Esophagus (tissue), 2 donors: ENCODE results near the gene ALKBH5. TPM values are rescaled to one million over a fixed set of nuclear protein-coding genes. Genes with fewer than 3 reads are reported as not detected.

Experiments
- H3K27ac ChIP-seq, 2 donors: one replicate each; pipeline ENCODE4 v1.5.1; 2013; ENCODE audit warnings: low read depth in 2 of 2, mild to moderate bottlenecking in 2 of 2, inconsistent platforms in 1 of 2, low read length in 1 of 2, moderate library complexity in 1 of 2
- H3K27me3 ChIP-seq, 2 donors: one replicate each; pipeline ENCODE4 v1.6.1; 2013; ENCODE audit warnings: low read length in 2 of 2, control low read depth in 1 of 2, mild to moderate bottlenecking in 1 of 2; ENCODE audit not compliant: insufficient read depth in 2 of 2, control insufficient read depth in 1 of 2
- H3K36me3 ChIP-seq, 2 donors: one replicate each; pipeline ENCODE4 v1.6.1; 2013; ENCODE audit warnings: low read length in 1 of 2; ENCODE audit not compliant: control insufficient read depth in 2 of 2, insufficient read depth in 2 of 2
- H3K4me1 ChIP-seq, 2 donors: one replicate each; pipeline ENCODE4 v1.6.1; 2013; ENCODE audit warnings: low read length in 1 of 2; ENCODE audit not compliant: control insufficient read depth in 2 of 2, insufficient read depth in 2 of 2
- H3K4me3 ChIP-seq, 2 donors: one replicate each; pipeline ENCODE4 v1.5.1; 2013; ENCODE audit warnings: low read length in 2 of 2, mild to moderate bottlenecking in 2 of 2, low read depth in 1 of 2, moderate library complexity in 1 of 2
- H3K9me3 ChIP-seq, 2 donors: one replicate each; pipeline ENCODE4 v1.6.1; 2013; ENCODE audit warnings: mild to moderate bottlenecking in 2 of 2, low read depth in 1 of 2, low read length in 1 of 2, moderate library complexity in 1 of 2; ENCODE audit not compliant: control insufficient read depth in 2 of 2, insufficient read depth in 1 of 2
- WGBS, 2 donors: extraction: QIAGEN DNeasy Blood & Tissue Kit; methylation state at CpG; one replicate each; pipeline ENCODE4 v1.1.7; 2013; 5-methylcytosine and 5-hydroxymethylcytosine counted together
- polyA plus RNA-seq, 2 donors: library from polyadenylated mRNA; stranded (reverse); fragments of 200-250 nt; gene quantifications; one replicate each; pipeline ENCODE4 v1.2.3, GENCODE V29; 2013
- donor health status: healthy with polysubstance abuse.
- donor health status: Bipolar disorder and iron deficiency.

Gene ALKBH5
- polyA plus RNA-seq, 2 donors, result 19.4 to 20.4 TPM

GRCh38 chr17:18224387-18225120 lies 40.9 kb downstream of the ALKBH5 start:
- Histone ChIP-seq H3K27ac (peak overlapping the region; percentile 34 to 47), H3K4me1 (peaks cover 0 to 13% of the 10 kb centered on the region in 2 donors)
- 45 to 56% methylated on average over 23 of the region's 23 CpGs for WGBS, 2 donors

GRCh38 chr17:18225121-18225641 lies 41.6 kb downstream of the ALKBH5 start, which contains the start of gene LLGL1:
Gene LLGL1, plus strand, starts transcription at chr17:18225635. Its CDS starts 48 bp downstream, at chr17:18225683.
- Histone ChIP-seq H3K27ac (peak within 1 kb of the TSS; percentile 45 to 53), H3K36me3 (no peaks in the 10 kb centered on the region), H3K4me1 (peaks cover 0 to 13% of the 10 kb centered on the region in 2 donors), H3K4me3 (peak within 1 kb of the TSS; percentile 50 to 84), H3K27me3 (no peaks in the 10 kb centered on the region), H3K9me3 (no peaks in the 10 kb centered on the region)
- WGBS, 2 donors, result 1 to 2% methylated on average over 43 to 60 of the region's 60 CpGs

More at GRCh38 chr17:18224387-18225120, 40.9 kb downstream of the ALKBH5 start:
- H3K27me3 ChIP-seq, result no peaks in the 10 kb centered on the region
- H3K4me3 ChIP-seq, result peak overlapping the region; percentile 27 to 84
- no peaks in the 10 kb centered on the region for H3K36me3 ChIP-seq
- H3K9me3 ChIP-seq, result no peaks in the 10 kb centered on the region

- Histone ChIP-seq H3K4me1 (peaks cover 0 to 13% of the 10 kb centered on the region in 2 donors), H3K27me3 (no peaks in the 10 kb centered on the region), H3K4me3 (peak overlapping the region; percentile 50 to 84), H3K9me3 (no peaks in the 10 kb centered on the region), H3K36me3 (no peaks in the 10 kb centered on the region), H3K27ac (peak overlapping the region; percentile 45 to 53)
- 0 to 1% methylated on average over 24 to 57 of the region's 57 CpGs for WGBS, 2 donors
Observed at GRCh38 chr17:18225642-18226283, 42.1 kb downstream of the ALKBH5 start.

GRCh38 chr17:18226284-18226945 lies 42.8 kb downstream of the ALKBH5 start:
- H3K4me1 ChIP-seq, result peaks cover 0 to 15% of the 10 kb centered on the region in 2 donors
- peak overlapping the region; percentile 50 to 84 for H3K4me3 ChIP-seq
- H3K27ac ChIP-seq, result no peak overlapping the region
- no peaks in the 10 kb centered on the region for H3K36me3 ChIP-seq
- no peaks in the 10 kb centered on the region for H3K9me3 ChIP-seq
- H3K27me3 ChIP-seq, result no peaks in the 10 kb centered on the region
- WGBS, 2 donors, result 23 to 27% methylated on average over 16 of the region's 16 CpGs

- no peak overlapping the region for H3K27ac ChIP-seq
- 95% methylated on average over 5 of the region's 5 CpGs for WGBS, 2 donors
Observed at GRCh38 chr17:18227635-18228034, 44.0 kb downstream of the ALKBH5 start.

GRCh38 chr17:18228176-18228682 lies 44.6 kb downstream of the ALKBH5 start:
- 81 to 89% methylated on average over 10 of the region's 10 CpGs for WGBS, 2 donors
- Histone ChIP-seq H3K36me3 (peaks cover 0 to 9% of the 10 kb centered on the region in 2 donors), H3K4me3 (no peak overlapping the region), H3K9me3 (no peaks in the 10 kb centered on the region), H3K27ac (no peak overlapping the region), H3K4me1 (peaks cover 0 to 15% of the 10 kb centered on the region in 2 donors), H3K27me3 (no peaks in the 10 kb centered on the region)

More at GRCh38 chr17:18227635-18228034, 44.0 kb downstream of the ALKBH5 start:
- Histone ChIP-seq H3K27me3 (no peaks in the 10 kb centered on the region), H3K4me1 (peaks cover 0 to 15% of the 10 kb centered on the region in 2 donors), H3K9me3 (no peaks in the 10 kb centered on the region), H3K36me3 (peaks cover 0 to 6% of the 10 kb centered on the region in 2 donors), H3K4me3 (no peak overlapping the region)

GRCh38 chr17:18229254-18229653 lies 45.6 kb downstream of the ALKBH5 start:
- 85 to 88% methylated on average over 4 of the region's 4 CpGs for WGBS, 2 donors
- H3K9me3 ChIP-seq, result no peaks in the 10 kb centered on the region
- no peak overlapping the region for H3K4me3 ChIP-seq

GRCh38 chr17:18229771-18230170 lies 46.1 kb downstream of the ALKBH5 start:
- no peaks in the 10 kb centered on the region for H3K27me3 ChIP-seq
- peaks cover 5 to 21% of the 10 kb centered on the region in 2 donors for H3K36me3 ChIP-seq
- no peak overlapping the region for H3K4me3 ChIP-seq
- no peaks in the 10 kb centered on the region for H3K9me3 ChIP-seq
- 90 to 94% methylated on average over 7 of the region's 7 CpGs for WGBS, 2 donors
- no peak overlapping the region for H3K27ac ChIP-seq
- peaks cover 0 to 18% of the 10 kb centered on the region in 2 donors for H3K4me1 ChIP-seq

More at GRCh38 chr17:18229254-18229653, 45.6 kb downstream of the ALKBH5 start:
- peaks cover 4 to 16% of the 10 kb centered on the region in 2 donors for H3K36me3 ChIP-seq
- H3K27ac ChIP-seq, result no peak overlapping the region
- H3K4me1 ChIP-seq, result peaks cover 0 to 15% of the 10 kb centered on the region in 2 donors
- no peaks in the 10 kb centered on the region for H3K27me3 ChIP-seq
